T47D (cell line): ENCODE data around the gene CCDC38.
A peak's percentile ranks its signal among the peaks of the same experiment; 100 is the strongest.

Source experiments
- DNase-seq, 2 experiments: peaks; one replicate each; pipeline versions ENCODE4 v3.0.0 to v3.0.0-alpha.2; 2011 to 2012; ENCODE audit warnings: low read depth in 1 of 2, low spot score in 1 of 2
- JUND ChIP-seq: IDR thresholded peaks from 2 replicates; pipeline ENCODE4 v1.6.1; 2012; ENCODE audit warnings: low read depth
- in situ Hi-C: cut with HindIII; loops from 2 replicates; pipeline ENCODE4 v1.10.0; 2016; ENCODE audit warnings: low sequenced_read_pairs, low pct_unique_long_range_greater_than_20kb

CCDC38 gene

GRCh38 chr12:95951515-95951914, 9.1 kb upstream of the CCDC38 start:
- no peak for DNase-seq
- no peak for TF ChIP-seq JUND

GRCh38 chr12:95949477-95950206, 7.2 kb upstream of the CCDC38 start:
- no peak for DNase-seq
- in situ Hi-C loops: no loop called here
- no peak for TF ChIP-seq JUND

More at GRCh38 chr12:95951515-95951914, 9.1 kb upstream of the CCDC38 start:
- in situ Hi-C loops: no loop called here

- no peak for TF ChIP-seq JUND
- no peak for DNase-seq
- in situ Hi-C loops: no loop called here
Observed at GRCh38 chr12:95944108-95944704, 1.8 kb upstream of the CCDC38 start.

DNA sequence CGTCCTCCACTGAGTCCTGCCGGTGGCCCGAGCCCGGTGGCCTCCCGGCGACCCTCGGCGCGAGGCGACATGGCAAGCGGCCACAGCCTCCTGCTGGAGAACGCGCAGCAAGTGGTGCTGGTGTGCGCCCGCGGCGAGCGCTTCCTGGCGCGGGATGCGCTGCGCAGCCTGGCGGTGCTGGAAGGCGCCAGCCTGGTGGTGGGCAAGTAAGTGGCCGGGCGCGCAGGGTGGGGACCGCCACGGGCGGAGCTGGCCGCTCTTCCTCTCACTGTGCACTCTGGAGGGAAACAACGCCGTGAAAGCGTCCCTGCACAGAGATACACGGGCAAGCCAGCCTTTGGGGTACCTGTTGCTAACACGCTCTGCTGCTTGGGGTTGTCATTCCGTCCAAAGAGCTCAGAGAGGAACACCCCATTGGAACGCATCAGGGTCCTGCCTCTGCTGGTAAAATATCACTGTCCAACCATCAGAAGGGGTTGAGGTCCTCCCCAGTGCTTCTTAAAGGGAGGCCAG, 972 bp upstream of the CCDC38 start, which contains the start of gene AMDHD1:
Gene AMDHD1, plus strand, starts transcription at position 2 of the 513 bp plus-strand sequence. Its CDS starts 68 bp downstream, at position 70.
- in situ Hi-C loops: no loop called here
- no peak for TF ChIP-seq JUND
- DNase-seq: peak; percentile 48 to 82

DNA sequence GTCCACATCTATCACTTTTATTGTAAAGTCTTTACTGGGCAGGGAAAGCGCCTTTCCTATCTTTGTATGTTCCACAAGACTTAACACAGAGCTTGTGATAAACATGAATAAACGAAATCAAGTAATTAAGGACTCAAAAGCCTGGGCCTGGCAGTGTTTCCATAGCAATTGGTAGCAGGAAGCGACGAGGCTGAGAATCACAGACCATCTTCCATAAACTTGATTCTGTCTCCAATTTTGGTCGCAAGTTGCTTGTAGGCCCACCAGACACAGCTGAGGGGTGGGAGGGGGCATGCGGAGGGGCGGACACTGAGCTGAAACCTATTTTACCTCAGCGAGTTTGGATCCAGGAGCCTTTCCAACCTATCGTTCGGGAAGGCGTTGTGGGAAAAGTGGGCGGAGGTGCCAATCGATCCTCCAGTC, 302 bp downstream of the CCDC38 start:
- in situ Hi-C loops: no loop called here
- DNase-seq: no peak
- no peak for TF ChIP-seq JUND

GRCh38 chr12:95940514-95940913, 1.9 kb downstream of the CCDC38 start:
- DNase-seq: no peak
- TF ChIP-seq JUND: no peak
- in situ Hi-C loops: no loop called here

DNA sequence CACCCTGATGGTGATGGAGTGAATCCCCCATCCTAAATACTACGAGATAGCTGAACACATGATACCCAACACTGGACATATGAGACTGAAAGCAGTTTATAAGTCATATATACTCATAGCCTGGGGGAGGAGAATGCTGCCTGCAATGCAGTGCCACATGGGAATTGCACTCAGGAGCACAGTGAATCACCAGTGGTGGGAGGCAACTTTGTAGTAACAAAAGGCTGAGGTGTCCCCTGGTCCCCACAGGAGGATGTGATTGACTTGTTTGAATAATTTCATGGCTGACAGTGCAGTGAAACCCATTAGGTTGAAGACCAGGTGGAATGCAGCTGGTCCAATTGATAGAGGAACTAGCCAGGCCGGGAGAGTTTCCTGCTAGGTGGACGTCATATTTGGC, 20.2 kb downstream of the CCDC38 start:
- TF ChIP-seq JUND: no peak
- no peak for DNase-seq
- in situ Hi-C loops: no loop called here

- no peak for DNase-seq
- no peak for TF ChIP-seq JUND
- in situ Hi-C loops: no loop called here
Observed at GRCh38 chr12:95919110-95919509, 23.3 kb downstream of the CCDC38 start.

- in situ Hi-C loops: no loop called here
- DNase-seq: peak; percentile 49 to 81
- no peak for TF ChIP-seq JUND
Observed at GRCh38 chr12:95918194-95918993, 24.0 kb downstream of the CCDC38 start.

GRCh38 chr12:95909871-95910270, 32.5 kb downstream of the CCDC38 start:
- TF ChIP-seq JUND: no peak
- in situ Hi-C loops: no loop called here
- DNase-seq: no peak

DNA sequence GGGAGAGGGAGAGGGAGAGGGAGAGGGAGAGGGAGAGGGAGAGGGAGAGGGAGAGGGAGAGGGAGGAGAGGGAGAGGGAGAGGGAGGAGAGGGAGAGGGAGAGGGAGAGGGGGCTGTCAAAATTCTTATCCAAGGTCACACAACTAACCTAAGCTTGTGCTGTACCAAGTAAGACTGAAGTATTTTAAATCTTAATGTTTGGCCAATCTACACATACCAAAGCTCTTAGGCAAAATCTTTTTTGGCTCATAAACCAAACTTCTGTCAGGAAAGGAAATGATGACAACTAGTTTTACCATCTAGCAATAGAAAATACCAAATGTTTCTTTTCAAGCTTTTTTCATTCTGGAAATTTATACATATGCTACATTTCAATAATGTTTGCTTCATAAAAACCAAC, 33.8 kb downstream of the CCDC38 start:
- no peak for TF ChIP-seq JUND
- in situ Hi-C loops: no loop called here
- DNase-seq: no peak

- in situ Hi-C loops: no loop called here
Observed at GRCh38 chr12:95898081-95898480, 44.3 kb downstream of the CCDC38 start.

DNA sequence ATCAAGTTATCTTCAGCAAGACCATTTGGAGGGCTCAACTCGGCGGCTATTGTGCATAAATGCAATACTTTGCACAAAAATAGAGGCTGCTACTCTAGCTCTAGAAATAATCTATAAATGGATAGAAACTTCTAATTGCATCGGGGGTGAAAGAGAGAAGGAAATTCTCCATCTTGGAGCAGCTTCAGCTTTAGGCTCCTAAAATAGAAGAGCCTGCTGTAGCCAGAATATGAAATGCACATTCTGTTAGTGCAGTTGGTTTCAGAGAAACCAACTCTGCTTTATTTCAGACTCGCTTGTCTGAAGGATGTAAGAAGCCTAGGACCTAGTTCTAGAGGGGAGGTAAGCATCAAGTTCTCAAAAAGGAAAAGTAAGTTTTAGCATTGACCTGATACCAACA, 45.6 kb downstream of the CCDC38 start:
- TF ChIP-seq JUND: no peak
- DNase-seq: no peak
- in situ Hi-C loops: no loop called here

More at GRCh38 chr12:95898081-95898480, 44.3 kb downstream of the CCDC38 start:
- no peak for DNase-seq
- TF ChIP-seq JUND: no peak
